ENCODE results near the gene AQP3.
"Not testable (repeated sequence)": the region's sequence is repeated elsewhere in the genome, so short reads cannot be mapped to it uniquely, and the experiment has no call there.

DNA sequence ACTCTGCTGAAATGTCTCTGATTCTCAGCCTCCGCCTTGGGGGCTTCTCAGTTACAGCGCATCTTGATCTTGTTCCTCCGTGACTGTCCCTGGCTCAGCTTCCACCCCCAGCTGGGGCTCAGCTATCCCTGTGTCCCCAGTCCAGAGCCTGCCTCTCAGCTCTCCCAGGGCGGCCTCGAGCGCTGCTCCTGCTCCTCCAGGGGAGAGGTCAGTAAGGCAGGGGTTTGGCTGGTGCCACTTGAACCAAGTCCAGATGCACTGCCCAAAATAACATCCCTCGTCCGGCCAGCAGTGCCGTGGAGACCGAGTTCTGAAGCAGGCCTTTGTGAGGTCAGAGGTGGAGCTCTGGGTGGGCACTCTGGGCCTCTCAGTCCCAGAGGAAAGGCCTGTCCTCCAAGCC lies 45.0 kb downstream of the AQP3 start, which contains the start of gene AQP7:
- not testable (repeated sequence) for TF ChIP-seq POLR2A (IDR thresholded peaks at IDR 0.05); POLR2AphosphoS5 (IDR thresholded peaks at IDR 0.05); EP300 (IDR thresholded peaks at IDR 0.05; ENCODE audit: low read depth)
- TF ChIP-seq, protein P1, sequence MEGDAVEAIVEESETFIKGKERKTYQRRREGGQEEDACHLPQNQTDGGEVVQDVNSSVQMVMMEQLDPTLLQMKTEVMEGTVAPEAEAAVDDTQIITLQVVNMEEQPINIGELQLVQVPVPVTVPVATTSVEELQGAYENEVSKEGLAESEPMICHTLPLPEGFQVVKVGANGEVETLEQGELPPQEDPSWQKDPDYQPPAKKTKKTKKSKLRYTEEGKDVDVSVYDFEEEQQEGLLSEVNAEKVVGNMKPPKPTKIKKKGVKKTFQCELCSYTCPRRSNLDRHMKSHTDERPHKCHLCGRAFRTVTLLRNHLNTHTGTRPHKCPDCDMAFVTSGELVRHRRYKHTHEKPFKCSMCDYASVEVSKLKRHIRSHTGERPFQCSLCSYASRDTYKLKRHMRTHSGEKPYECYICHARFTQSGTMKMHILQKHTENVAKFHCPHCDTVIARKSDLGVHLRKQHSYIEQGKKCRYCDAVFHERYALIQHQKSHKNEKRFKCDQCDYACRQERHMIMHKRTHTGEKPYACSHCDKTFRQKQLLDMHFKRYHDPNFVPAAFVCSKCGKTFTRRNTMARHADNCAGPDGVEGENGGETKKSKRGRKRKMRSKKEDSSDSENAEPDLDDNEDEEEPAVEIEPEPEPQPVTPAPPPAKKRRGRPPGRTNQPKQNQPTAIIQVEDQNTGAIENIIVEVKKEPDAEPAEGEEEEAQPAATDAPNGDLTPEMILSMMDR (IDR thresholded peaks at IDR 0.05): not testable (repeated sequence)
